K562 (cell line): Measurements from ENCODE around the gene PTK6. TPM values are rescaled to one million over a fixed set of nuclear protein-coding genes. Genes with fewer than 3 reads are reported as not detected.

Source experiments
- CC2D1A ChIP-seq: fragments of 450-650 bp; IDR thresholded peaks from 2 replicates; pipeline ENCODE4 v1.6.1; 2017; ENCODE audit warnings: mild to moderate bottlenecking
- CREB3L1 ChIP-seq: fragments of 450-650 bp; IDR thresholded peaks from 2 replicates; pipeline ENCODE4 v1.6.1; 2014; ENCODE audit warnings: low read depth, mild to moderate bottlenecking, moderate library complexity, borderline replicate concordance
- ESRRA ChIP-seq: fragments of 450-650 bp; IDR thresholded peaks from 2 replicates; pipeline ENCODE4 v1.6.1; 2014; ENCODE audit warnings: low read depth, mild to moderate bottlenecking, moderate library complexity, borderline replicate concordance
- GABPA ChIP-seq: fragments of 200-800 bp; sonication (Bioruptor generic); conservative IDR thresholded peaks from 2 replicates; pipeline ENCODE4 v1.6.1; 2016; ENCODE audit warnings: low read depth, missing genetic modification characterization, missing compliant biosample characterization
- HCFC1 ChIP-seq: IDR thresholded peaks from 2 replicates; pipeline ENCODE4 v1.6.1; 2012; ENCODE audit warnings: low read depth, low read length, improper control_type of control experiment
- KLF10 ChIP-seq: fragments of 250-450 bp; sonication (Bioruptor Pico); IDR thresholded peaks from 2 replicates; pipeline ENCODE4 v1.6.1; 2021; ENCODE audit warnings: matching md5 sums
- KLF16 ChIP-seq: IDR thresholded peaks from 2 replicates; pipeline ENCODE4 v1.6.1; 2016; ENCODE audit warnings: antibody characterized with exemption
- L3MBTL2 ChIP-seq: fragments of 450-650 bp; IDR thresholded peaks from 2 replicates; pipeline ENCODE4 v1.6.1; 2016; ENCODE audit warnings: mild to moderate bottlenecking, moderate library complexity
- MXD1 ChIP-seq: fragments of 250-450 bp; sonication (Bioruptor Pico); IDR thresholded peaks from 2 replicates; pipeline ENCODE4 v1.8.0; 2021; ENCODE audit warnings: borderline replicate concordance, mild to moderate bottlenecking, moderate library complexity; ENCODE audit not compliant: poor library complexity, severe bottlenecking
- PCBP1 ChIP-seq: fragments of 200-400 bp; formaldehyde crosslinking; IDR thresholded peaks from 2 replicates; pipeline ENCODE4 v1.6.1; 2018; ENCODE audit warnings: mild to moderate bottlenecking, low read depth, low read length; ENCODE audit not compliant: poor library complexity, severe bottlenecking
- PHF8 ChIP-seq: fragments of 200-600 bp; sonication (generic); IDR thresholded peaks from 2 replicates; pipeline ENCODE4 v1.6.1; 2012; ENCODE audit warnings: mixed run types, mild to moderate bottlenecking, inconsistent platforms, low read length, moderate library complexity, borderline replicate concordance
- PHTF2 ChIP-seq: fragments of 250-450 bp; sonication (Bioruptor Pico); IDR thresholded peaks from 2 replicates; pipeline ENCODE4 v1.5.0; 2021; ENCODE audit warnings: mild to moderate bottlenecking
- SFPQ ChIP-seq: fragments of 200-400 bp; formaldehyde crosslinking; IDR thresholded peaks from 2 replicates; pipeline ENCODE4 v1.6.1; 2017; ENCODE audit warnings: mild to moderate bottlenecking, low read depth, low read length, moderate library complexity
- TARDBP ChIP-seq: fragments of 450-650 bp; IDR thresholded peaks from 2 replicates; pipeline ENCODE4 v1.6.1; 2016
- THRA ChIP-seq: fragments of 450-650 bp; IDR thresholded peaks from 2 replicates; pipeline ENCODE4 v1.6.1; 2017; ENCODE audit warnings: mild to moderate bottlenecking, moderate library complexity
- ZBTB49 ChIP-seq: sonication (generic); formaldehyde crosslinking; IDR thresholded peaks from 2 replicates; pipeline ENCODE4 v1.8.0; 2022; ENCODE audit warnings: missing genetic modification reagents, mild to moderate bottlenecking, borderline replicate concordance
- ZBTB9 ChIP-seq: fragments of 450-650 bp; formaldehyde crosslinking; IDR thresholded peaks from 2 replicates; pipeline ENCODE4 v1.4.0; 2020; ENCODE audit warnings: mild to moderate bottlenecking, moderate library complexity
- ZKSCAN3 ChIP-seq: fragments of 250-450 bp; sonication (Bioruptor Pico); IDR thresholded peaks from 2 replicates; pipeline ENCODE4 v1.4.0; 2020
- ZNF121 ChIP-seq: sonication (generic); formaldehyde crosslinking; conservative IDR thresholded peaks from 2 replicates; pipeline ENCODE4 v1.8.0; 2022; ENCODE audit warnings: missing genetic modification reagents
- polyA plus RNA-seq, 8 experiments: library from polyadenylated mRNA; depleted of rRNA in 4 of 8; stranded (reverse) in 5 of 8; unstranded in 3 of 8; fragments of >200 nt; fragmentation: Nextera tagmentation in 2 of 8; fragmentation: Illumina TruSeq in 1 of 8; extraction: Ambion mirVana in 2 of 8; extraction: Trizol in 1 of 8; gene quantifications; 2 replicates each; pipeline versions ENCODE4 v1.2.1 to v1.2.3, GENCODE V29; 2011 to 2014; ENCODE audit warnings: inconsistent platforms in 1 of 8, missing spikeins in 1 of 8
- total RNA-seq, 7 experiments: library from RNA; depleted of rRNA in 6 of 7; stranded (reverse); fragments of >200 nt in 6 of 7; fragmentation: Illumina TruSeq in 2 of 7; extraction: Trizol in 2 of 7; gene quantifications; 2 replicates each; pipeline versions ENCODE4 v1.2.1 to v1.2.3, GENCODE V29; 2011 to 2021; ENCODE audit warnings: low replicate concordance in 1 of 7

PTK6 gene
- total and polyA plus RNA-seq, 9 of the 15 experiments (the other 6 are each of a cell fraction or from before 2014, with no cell fraction given): 0.07 TPM; not detected in 8

- TF ChIP-seq ZBTB9 (CRISPR knock-in tag) (no peak), KLF16 (0 out of 2 replicates have a peak, but pooled peaks have one; percentile 22), ZKSCAN3 (CRISPR knock-in tag) (no peak), PHF8 (no peak), THRA (no peak), HCFC1 (no peak), TARDBP (0 out of 2 replicates have a peak, but pooled peaks have one; percentile 32), CC2D1A (peak; percentile 79), ESRRA (no peak), ZBTB49 (no peak), PCBP1 (peak; percentile 62), ZNF121 (no peak), GABPA (tag) (peak; percentile 68), L3MBTL2 (no peak), KLF10 (CRISPR knock-in tag) (no peak), SFPQ (no peak), CREB3L1 (no peak), PHTF2 (CRISPR knock-in tag) (no peak), MXD1 (CRISPR knock-in tag) (no peak)
These were observed 488 bp upstream of the PTK6 start (continued) for GRCh38 chr20:63537525-63538203.
